ENCODE results near the gene ANAPC10.

GRCh38 chr4:145069361-145069760 lies 28.6 kb downstream of the ANAPC10 start:
- TF ChIP-seq CTCF (IDR thresholded peaks at IDR 0.05) (no peak), POLR2A (IDR thresholded peaks at IDR 0.05) (no peak), EP300 (IDR thresholded peaks at IDR 0.05) (no peak), POLR2AphosphoS5 (IDR thresholded peaks at IDR 0.05) (no peak)

Measured in upper lobe of left lung (tissue), 4 donors.